Spinal cord (tissue), 10 donors: ENCODE data around the gene DYNLT1. TPM values are rescaled to one million over a fixed set of nuclear protein-coding genes. Genes with fewer than 3 reads are reported as not detected.
"Not testable (repeated sequence)": the region's sequence is repeated elsewhere in the genome, so short reads cannot be mapped to it uniquely, and the experiment has no call there.

Experiments
- DNase-seq, 6 donors: peaks; one replicate each; pipeline versions ENCODE4 v3.0.0 to v3.0.0-alpha.2; 2013 to 2015; ENCODE audit warnings: low spot score in 6 of 6, low read depth in 4 of 6
- H3K27ac ChIP-seq: one replicate; pipeline ENCODE4 v1.5.1; 2013; ENCODE audit warnings: low read depth, low read length, control low read depth
- H3K27me3 ChIP-seq: one replicate; pipeline ENCODE4 v1.6.1; 2013; ENCODE audit warnings: low read length; ENCODE audit not compliant: control insufficient read depth, insufficient read depth
- H3K36me3 ChIP-seq: one replicate; pipeline ENCODE4 v1.6.1; 2013; ENCODE audit warnings: low read length; ENCODE audit not compliant: control insufficient read depth, insufficient read depth
- H3K4me1 ChIP-seq: one replicate; pipeline ENCODE4 v1.6.1; 2013; ENCODE audit warnings: low read length; ENCODE audit not compliant: control insufficient read depth, insufficient read depth
- H3K4me3 ChIP-seq: one replicate; pipeline ENCODE4 v1.5.1; 2013; ENCODE audit warnings: low read depth, low read length, control low read depth
- H3K9me3 ChIP-seq: one replicate; pipeline ENCODE4 v1.6.1; 2013; ENCODE audit warnings: low read length; ENCODE audit not compliant: control insufficient read depth, insufficient read depth
- WGBS: methylation state at CpG from one replicate; pipeline ENCODE4 v1.1.5; 2013; ENCODE audit warnings: missing lambda C conversion rate; ENCODE audit not compliant: insufficient coverage; 5-methylcytosine and 5-hydroxymethylcytosine counted together
- polyA plus RNA-seq, 2 donors: library from polyadenylated mRNA; unstranded; fragments of 120-200 nt; gene quantifications; one replicate each; pipeline ENCODE4 v1.2.1, GENCODE V29; 2013; ENCODE audit not compliant: insufficient read length in 2 of 2
- total RNA-seq, 2 donors: library from RNA; depleted of rRNA in 1 of 2; stranded (reverse); fragments of 120-200 nt in 1 of 2; fragments of >200 nt in 1 of 2; gene quantifications; one replicate each; pipeline versions ENCODE4 v1.2.3 to v1.2.4, GENCODE V29; 2013 to 2014
- donor health status: healthy.

Gene DYNLT1
- total and polyA plus RNA-seq, 4 donors: 68.5 to 211 (median 152) TPM

GRCh38 chr6:158677906-158678578 is 33.5 kb upstream of the DYNLT1 start:
- Histone ChIP-seq H3K9me3 (no peaks in the 10 kb centered on the region), H3K27me3 (no peaks in the 10 kb centered on the region), H3K27ac (no peak overlapping the region), H3K4me1 (no peaks in the 10 kb centered on the region), H3K36me3 (no peaks in the 10 kb centered on the region), H3K4me3 (no peak overlapping the region)
- peak in 1 of 6 donors; percentile 72 for DNase-seq
- 76% methylated on average over 8 of the region's 11 CpGs for WGBS

- not testable (repeated sequence) for H3K4me1 ChIP-seq, H3K36me3 ChIP-seq, H3K27ac ChIP-seq, H3K27me3 ChIP-seq, H3K9me3 ChIP-seq, DNase-seq, H3K4me3 ChIP-seq
- no CpG with 5 or more reads among the region's 3 CpGs for WGBS
Measured at GRCh38 chr6:158677094-158677493, 32.6 kb upstream of the DYNLT1 start.

- Histone ChIP-seq H3K4me1 (no peaks in the 10 kb centered on the region), H3K27ac (no peak overlapping the region), H3K27me3 (no peaks in the 10 kb centered on the region), H3K4me3 (no peak overlapping the region), H3K36me3 (no peaks in the 10 kb centered on the region), H3K9me3 (no peaks in the 10 kb centered on the region)
- DNase-seq: no peak
- WGBS: 95% methylated on average over 8 of the region's 14 CpGs
Measured at GRCh38 chr6:158674342-158675131, 30.0 kb upstream of the DYNLT1 start.

GRCh38 chr6:158672726-158673125 is 28.2 kb upstream of the DYNLT1 start:
- Histone ChIP-seq H3K27ac (no peak overlapping the region), H3K4me1 (no peaks in the 10 kb centered on the region), H3K27me3 (no peaks in the 10 kb centered on the region), H3K36me3 (no peaks in the 10 kb centered on the region), H3K4me3 (no peak overlapping the region), H3K9me3 (no peaks in the 10 kb centered on the region)
- DNase-seq: no peak
- 100% methylated on average over 2 of the region's 6 CpGs for WGBS

GRCh38 chr6:158672119-158672518 is 27.6 kb upstream of the DYNLT1 start:
- not testable (repeated sequence) for H3K36me3 ChIP-seq, H3K27me3 ChIP-seq, H3K9me3 ChIP-seq, DNase-seq, H3K4me3 ChIP-seq, H3K4me1 ChIP-seq, H3K27ac ChIP-seq
- WGBS: 84% methylated on average over 4 of the region's 8 CpGs

- no peak for DNase-seq
- no peak overlapping the region for H3K27ac ChIP-seq
- peaks cover 3% of the 10 kb centered on the region for H3K36me3 ChIP-seq
- no peaks in the 10 kb centered on the region for H3K27me3 ChIP-seq
- H3K4me3 ChIP-seq: no peak overlapping the region
- no peaks in the 10 kb centered on the region for H3K4me1 ChIP-seq
- 81% methylated on average over 5 of the region's 7 CpGs for WGBS
- H3K9me3 ChIP-seq: no peaks in the 10 kb centered on the region
Measured at GRCh38 chr6:158669145-158670035, 24.8 kb upstream of the DYNLT1 start.

GRCh38 chr6:158668707-158669103 is 24.2 kb upstream of the DYNLT1 start:
- H3K4me3 ChIP-seq: no peak overlapping the region
- H3K27me3 ChIP-seq: no peaks in the 10 kb centered on the region
- 79% methylated on average over 5 of the region's 7 CpGs for WGBS
- H3K36me3 ChIP-seq: peaks cover 3% of the 10 kb centered on the region
- no peaks in the 10 kb centered on the region for H3K4me1 ChIP-seq
- no peak overlapping the region for H3K27ac ChIP-seq
- H3K9me3 ChIP-seq: no peaks in the 10 kb centered on the region
- DNase-seq: no peak

GRCh38 chr6:158667360-158667981 is 22.9 kb upstream of the DYNLT1 start:
- Histone ChIP-seq H3K9me3 (no peaks in the 10 kb centered on the region), H3K27ac (no peak overlapping the region), H3K4me3 (no peak overlapping the region), H3K36me3 (peaks cover 5% of the 10 kb centered on the region), H3K4me1 (peaks cover 8% of the 10 kb centered on the region), H3K27me3 (peaks cover 6% of the 10 kb centered on the region)
- WGBS: 95% methylated on average over 4 of the region's 8 CpGs
- DNase-seq: no peak

- Histone ChIP-seq H3K4me3 (no peak overlapping the region), H3K36me3 (peaks cover 5% of the 10 kb centered on the region), H3K27ac (no peak overlapping the region), H3K9me3 (no peaks in the 10 kb centered on the region), H3K27me3 (peaks cover 6% of the 10 kb centered on the region), H3K4me1 (peaks cover 8% of the 10 kb centered on the region)
- 86% methylated on average over 12 of the region's 14 CpGs for WGBS
- DNase-seq: no peak
Measured at GRCh38 chr6:158666628-158667359, 22.3 kb upstream of the DYNLT1 start.
